IPS DF 4.7 (cell line): ENCODE results near the gene ZNF534.
A peak's percentile ranks its signal among the peaks of the same experiment; 100 is the strongest.
"Not testable (repeated sequence)": the region's sequence is repeated elsewhere in the genome, so short reads cannot be mapped to it uniquely, and the experiment has no call there.

Source experiments
- DNase-seq: peaks from one replicate; pipeline ENCODE4 v3.0.0-alpha.2; 2013; ENCODE audit warnings: low spot score; ENCODE audit errors: extremely low read depth

Gene ZNF534

GRCh38 chr19:52428937-52429336 is at the start of gene ZNF534:
TSS of gene ZNF534 (plus strand) at chr19:52429148. CDS start at chr19:52431475, 2,327 bp downstream.
- no peak for DNase-seq

- no peak for DNase-seq
Measured at GRCh38 chr19:52391135-52391534, 37.8 kb upstream of the ZNF534 start.

- DNase-seq, result no peak
Measured at GRCh38 chr19:52397310-52398080, 31.5 kb upstream of the ZNF534 start, which contains the start of gene ZNF528. TSS of gene ZNF528 (plus strand) at chr19:52397849. CDS start at chr19:52402014, 4,165 bp downstream.

- DNase-seq, result no peak
Measured at GRCh38 chr19:52398081-52398441, 30.9 kb upstream of the ZNF534 start.

GRCh38 chr19:52410276-52410675 is 18.7 kb upstream of the ZNF534 start:
- DNase-seq, result no peak

GRCh38 chr19:52415711-52416110 is 13.2 kb upstream of the ZNF534 start:
- no peak for DNase-seq

- no peak for DNase-seq
Measured at GRCh38 chr19:52442179-52442578, 13.2 kb downstream of the ZNF534 start.

- DNase-seq, result no peak
Measured at GRCh38 chr19:52444506-52444905, 15.6 kb downstream of the ZNF534 start.

- no peak for DNase-seq
Measured at GRCh38 chr19:52451241-52451640, 22.3 kb downstream of the ZNF534 start.

- no peak for DNase-seq
Measured at GRCh38 chr19:52453324-52454094, 24.6 kb downstream of the ZNF534 start, which contains the start of gene ZNF578. TSS of gene ZNF578 (plus strand) at chr19:52453553. CDS start at chr19:52501846, 48,293 bp downstream.

- DNase-seq, result peak; percentile 58
Measured at GRCh38 chr19:52464798-52465470, 36.0 kb downstream of the ZNF534 start.

GRCh38 chr19:52473655-52474350 is 44.9 kb downstream of the ZNF534 start:
- DNase-seq, result no peak

- DNase-seq, result no peak
Measured at GRCh38 chr19:52474351-52475127, 45.6 kb downstream of the ZNF534 start.

- not testable (repeated sequence) for DNase-seq
Measured at GRCh38 chr19:52484111-52484743, 55.3 kb downstream of the ZNF534 start.

- DNase-seq, result not testable (repeated sequence)
Measured at GRCh38 chr19:52485064-52485463, 56.1 kb downstream of the ZNF534 start.

GRCh38 chr19:52485561-52486240 is 56.8 kb downstream of the ZNF534 start:
- not testable (repeated sequence) for DNase-seq

GRCh38 chr19:52492201-52492993 is 63.4 kb downstream of the ZNF534 start:
- DNase-seq, result no peak

- DNase-seq, result no peak
Measured at GRCh38 chr19:52492994-52493470, 64.1 kb downstream of the ZNF534 start.
